Stimulated activated CD8-positive, alpha-beta memory T cell treated with anti-CD3 and anti-CD28 coated beads, Interleukin-4, amount 100 ng/mL, for 1 hour (primary cell): ENCODE measurements around the gene MCC.
"Not testable (repeated sequence)": the region's sequence is repeated elsewhere in the genome, so short reads cannot be mapped to it uniquely, and the experiment has no call there.

Source experiments
- DNase-seq, 2 donors: peaks; one replicate each; pipeline ENCODE4 v3.0.0-alpha.2; 2020; ENCODE audit warnings: low read depth in 2 of 2, low spot score in 1 of 2

The MCC gene

DNA sequence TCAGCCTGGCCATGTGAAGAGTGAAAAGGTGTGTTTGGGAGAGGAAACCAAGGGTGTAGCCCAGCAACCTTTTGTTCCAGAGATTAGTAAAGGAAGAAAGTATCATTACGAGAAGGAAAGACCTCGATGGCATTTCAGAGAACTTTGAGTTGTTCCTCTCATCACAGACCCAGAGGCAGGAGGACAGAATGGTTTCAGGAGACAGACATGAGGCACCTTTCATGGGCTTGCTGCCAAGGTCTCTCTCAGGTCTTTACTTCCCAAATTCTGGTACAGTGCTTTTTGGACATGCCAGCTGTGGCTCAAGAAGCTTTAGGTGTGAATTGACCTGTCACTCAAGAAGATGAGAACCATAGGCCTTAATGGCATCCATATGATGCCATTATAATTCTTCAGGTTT is 2.8 kb upstream of the MCC start:
- no peak for DNase-seq

DNA sequence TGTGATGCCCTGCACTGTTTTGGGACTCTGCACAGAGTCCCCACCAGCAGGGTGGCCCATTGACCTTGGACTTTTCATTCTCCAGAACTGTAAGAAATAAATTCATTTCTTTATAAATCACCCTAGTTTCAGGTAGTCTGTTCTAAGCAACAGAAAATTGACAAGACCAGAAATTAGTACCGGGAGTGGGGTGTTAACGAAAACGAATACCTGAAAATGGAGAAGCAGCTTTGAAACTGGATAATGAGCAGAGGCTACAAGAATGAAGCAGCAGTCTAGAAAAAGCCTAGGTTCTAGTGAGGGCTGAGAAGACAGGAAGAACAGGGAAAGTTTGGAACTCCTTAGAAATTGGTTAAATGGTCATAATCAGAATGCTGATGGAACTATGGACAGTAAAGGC is 2.1 kb upstream of the MCC start:
- DNase-seq = no peak

DNA sequence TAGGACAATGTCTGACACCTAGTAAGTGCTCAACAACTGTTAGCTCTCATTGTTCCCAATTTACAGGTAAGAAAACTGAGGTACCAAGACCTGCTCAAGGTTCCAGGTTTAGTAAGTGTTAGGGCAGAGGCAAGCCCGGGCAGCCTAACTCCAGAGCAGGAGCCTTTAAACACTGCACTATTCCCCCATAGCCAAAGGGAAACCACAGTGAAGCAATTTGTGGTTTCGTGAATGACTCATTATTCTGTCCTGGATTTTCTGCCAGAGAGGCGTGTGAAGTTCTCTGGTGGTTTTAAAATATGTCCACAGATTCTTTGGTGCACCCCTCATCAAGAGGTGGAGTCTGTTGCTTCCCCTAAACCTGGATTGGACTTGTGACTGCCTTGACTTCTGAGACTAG is 1.0 kb upstream of the MCC start:
- DNase-seq = no peak

DNA sequence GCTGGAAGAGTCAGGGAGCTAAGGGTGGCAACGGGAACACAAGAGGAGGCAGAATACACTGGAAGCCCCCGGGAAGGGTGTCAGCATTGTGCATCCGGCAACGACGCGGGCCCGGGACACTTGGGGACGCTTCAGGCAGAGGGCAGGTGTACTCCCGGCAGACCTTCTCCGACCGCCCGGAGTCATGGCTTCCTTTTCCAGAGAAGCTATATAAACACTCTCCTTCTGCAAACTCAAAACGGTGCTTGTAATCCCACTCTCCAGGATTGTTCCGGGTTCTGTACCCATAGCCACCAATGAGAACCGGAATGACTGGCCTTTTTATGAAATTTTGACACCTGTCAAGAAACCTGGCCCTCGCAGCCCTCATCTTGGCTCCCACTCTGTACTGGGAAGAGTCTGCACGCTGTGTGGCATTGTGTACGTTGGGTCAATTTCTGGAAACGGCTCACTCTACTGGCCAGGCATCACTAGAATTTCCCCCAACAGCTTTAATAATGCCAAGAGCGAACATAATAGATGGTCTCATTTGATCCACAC is 462 bp upstream of the MCC start:
- no peak for DNase-seq

DNA sequence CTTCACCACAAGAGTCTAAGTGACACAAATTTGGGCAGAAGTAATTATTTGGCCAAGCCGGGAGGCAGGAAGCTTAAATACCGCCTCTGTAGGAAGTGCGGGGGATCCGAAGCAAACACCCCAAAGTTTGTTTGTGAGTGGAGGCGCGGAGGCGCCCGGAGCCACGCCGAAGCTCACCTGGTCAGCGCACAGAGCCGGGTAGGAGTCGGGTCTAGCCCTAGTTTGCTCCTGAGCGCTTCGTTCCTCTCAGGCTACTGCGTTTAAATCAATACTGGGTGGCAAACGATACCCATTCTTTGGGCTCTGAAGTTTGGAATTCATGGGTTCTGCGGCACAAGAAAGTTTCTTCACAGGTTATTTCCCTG is 855 bp downstream of the MCC start:
- DNase-seq = no peak

DNA sequence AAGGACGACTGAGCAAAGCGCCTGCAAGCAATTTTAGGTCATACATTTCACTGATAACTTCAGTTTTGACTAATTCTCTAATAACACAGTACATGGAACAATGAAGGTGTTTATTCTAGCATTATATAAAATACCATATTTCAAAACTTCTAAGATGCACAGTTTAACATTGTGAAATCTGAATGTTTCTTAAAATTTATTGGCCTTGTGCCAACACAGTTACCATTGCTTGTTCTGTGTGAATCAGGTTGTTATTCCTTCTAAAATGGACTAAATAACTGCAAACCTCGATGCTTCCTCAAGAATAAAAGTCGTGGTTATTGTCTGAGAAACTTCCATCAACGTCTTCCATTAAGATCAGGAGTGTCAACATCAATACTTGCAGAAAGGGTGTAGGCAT is 8.0 kb downstream of the MCC start:
- DNase-seq = no peak

DNA sequence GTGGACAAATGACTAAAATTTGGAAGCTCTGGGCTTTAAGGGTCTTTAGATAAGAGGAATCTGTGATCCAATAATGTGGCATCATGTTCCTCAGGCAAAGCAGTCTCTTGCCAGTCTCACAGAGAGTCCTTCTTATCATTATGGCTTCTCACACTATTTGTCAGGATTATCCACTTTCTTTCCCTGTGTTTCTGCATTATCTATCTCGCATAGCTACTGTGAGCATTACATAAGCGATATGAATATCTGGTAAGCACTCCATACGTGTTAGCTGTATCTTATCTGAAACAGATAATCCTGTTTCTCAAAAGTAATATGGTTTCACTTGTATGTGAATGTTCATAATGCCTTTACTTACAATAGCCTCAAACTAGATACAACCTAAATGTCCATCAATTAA is 9.6 kb downstream of the MCC start:
- DNase-seq = no peak

- DNase-seq = no peak
These were observed 14.0 kb downstream of the MCC start for GRCh38 chr5:113474100-113474728.

GRCh38 chr5:113463032-113463431 is 25.2 kb downstream of the MCC start:
- no peak for DNase-seq

DNA sequence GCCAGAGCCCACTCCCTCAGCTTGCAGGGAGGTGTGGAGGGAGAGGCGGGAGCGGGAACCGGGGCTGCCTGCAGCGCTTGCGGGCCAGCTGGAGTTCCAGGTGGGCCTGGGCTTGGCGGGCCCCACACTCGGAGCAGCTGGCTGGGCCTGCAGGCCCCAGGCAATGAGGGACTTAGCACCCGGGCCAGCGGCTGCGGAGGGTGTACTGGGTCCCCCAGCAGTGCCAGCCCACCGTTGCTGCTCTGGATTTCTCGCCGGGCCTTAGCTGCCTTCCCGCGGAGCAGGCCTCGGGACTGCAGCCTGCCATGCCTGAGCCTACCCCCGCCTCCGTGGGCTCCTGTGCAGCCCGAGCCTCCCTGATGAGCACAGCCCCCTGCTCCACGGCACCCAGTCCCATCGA is 31.1 kb downstream of the MCC start:
- DNase-seq = not testable (repeated sequence)

GRCh38 chr5:113452941-113453340 is 35.3 kb downstream of the MCC start:
- no peak for DNase-seq

DNA sequence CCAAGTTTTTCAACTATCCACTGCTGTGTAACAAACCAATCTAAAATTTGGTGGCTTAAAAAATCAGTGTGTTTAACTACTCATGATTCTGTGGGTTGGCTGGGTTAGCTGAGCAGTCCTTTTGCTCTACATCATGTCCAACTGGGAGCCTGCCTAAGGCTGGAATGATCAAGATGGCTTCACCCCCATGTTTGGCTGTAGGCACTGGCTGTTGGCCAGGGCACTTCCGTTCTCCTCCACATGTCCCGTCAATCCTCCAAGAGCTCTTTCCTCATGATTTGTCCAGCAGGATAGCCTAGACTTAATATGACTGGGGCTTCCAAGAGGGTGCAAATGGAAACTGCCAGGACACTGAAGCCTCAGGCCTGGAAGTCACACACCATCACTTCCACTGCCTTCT is 36.5 kb downstream of the MCC start:
- DNase-seq = no peak

GRCh38 chr5:113450929-113451328 is 37.3 kb downstream of the MCC start:
- DNase-seq = no peak

DNA sequence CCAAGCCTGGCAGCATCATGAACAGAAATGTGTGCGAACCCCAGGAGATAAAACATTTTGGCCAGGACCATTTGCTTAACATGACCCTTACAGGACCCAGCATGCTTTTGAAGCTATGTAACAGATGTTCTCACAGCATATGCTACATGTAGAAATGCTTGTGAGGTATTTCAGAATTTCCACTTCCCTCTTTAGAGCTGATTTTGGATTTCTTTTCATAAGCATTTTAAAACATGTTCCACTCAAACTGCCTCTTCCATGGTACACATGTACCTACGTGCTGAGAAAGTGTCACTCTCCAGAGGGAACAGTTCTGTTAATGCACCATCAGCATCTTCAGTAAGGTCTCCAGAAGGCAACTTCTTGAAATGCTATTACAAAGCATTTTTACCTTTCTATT is 37.8 kb downstream of the MCC start:
- no peak for DNase-seq

DNA sequence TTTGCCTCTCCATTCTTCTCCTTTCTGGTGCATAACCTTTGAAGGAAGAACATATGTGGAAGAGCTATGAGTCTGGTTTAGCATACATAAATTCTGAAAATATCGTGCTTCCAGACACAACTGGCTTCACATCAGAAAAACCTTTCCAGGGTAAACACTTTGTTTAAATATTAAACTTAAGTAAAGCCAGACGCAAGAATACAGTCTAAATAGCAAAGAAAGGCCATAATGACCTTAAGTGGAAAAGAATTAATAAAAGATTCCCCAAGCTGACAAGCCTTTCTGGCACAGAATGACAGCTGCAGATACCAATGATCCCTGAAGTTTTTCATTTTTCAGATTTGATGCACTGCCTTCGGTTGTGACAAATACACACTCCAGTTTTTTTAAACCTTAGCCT is 40.0 kb downstream of the MCC start:
- DNase-seq = no peak

DNA sequence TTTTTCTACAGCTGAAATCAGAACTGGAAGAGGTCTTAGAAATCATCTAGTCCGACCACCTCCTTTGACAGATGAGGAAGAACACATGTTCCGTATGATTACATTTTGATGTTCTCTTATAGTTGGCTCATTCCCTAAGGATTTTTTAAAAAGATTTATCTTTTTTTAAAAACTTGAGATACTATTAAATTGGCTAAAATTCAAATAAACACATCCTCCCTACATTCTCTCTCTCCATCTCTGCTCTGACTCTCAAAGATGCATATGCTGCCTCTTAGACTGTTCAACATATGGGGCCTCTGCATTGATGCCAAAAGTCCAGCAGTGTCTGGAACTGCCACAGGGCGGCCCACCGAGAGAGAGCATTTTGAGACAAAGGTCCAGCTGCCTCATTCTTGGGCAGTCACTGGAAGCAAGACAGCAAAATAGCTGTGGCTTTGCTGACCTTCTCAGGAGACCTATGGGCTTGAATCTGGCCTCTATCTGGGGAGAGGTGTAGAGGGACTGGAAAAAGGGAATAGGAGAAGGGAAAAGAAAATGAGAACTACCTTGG is 40.7 kb downstream of the MCC start:
- DNase-seq = no peak

GRCh38 chr5:113446358-113446927 is 41.8 kb downstream of the MCC start:
- DNase-seq = no peak

DNA sequence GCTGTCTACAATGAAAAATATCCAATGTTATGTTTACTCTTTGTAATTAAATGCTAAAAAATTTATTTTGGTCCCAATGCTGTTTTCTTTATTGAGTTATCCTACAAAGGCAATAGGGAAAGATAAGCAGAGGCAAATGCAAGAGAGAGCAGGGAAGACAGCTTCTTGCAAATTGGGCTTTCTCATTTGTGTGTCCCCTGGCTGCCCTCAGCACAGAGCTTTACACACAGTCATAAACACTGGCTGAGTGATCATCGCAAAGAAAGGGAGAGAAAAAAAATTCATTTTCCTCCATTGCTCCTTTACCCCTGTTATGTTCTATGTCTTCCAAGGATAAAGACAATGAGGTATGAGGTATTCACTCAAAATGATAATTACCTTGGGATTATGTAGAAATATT is 51.1 kb downstream of the MCC start:
- DNase-seq = no peak

DNA sequence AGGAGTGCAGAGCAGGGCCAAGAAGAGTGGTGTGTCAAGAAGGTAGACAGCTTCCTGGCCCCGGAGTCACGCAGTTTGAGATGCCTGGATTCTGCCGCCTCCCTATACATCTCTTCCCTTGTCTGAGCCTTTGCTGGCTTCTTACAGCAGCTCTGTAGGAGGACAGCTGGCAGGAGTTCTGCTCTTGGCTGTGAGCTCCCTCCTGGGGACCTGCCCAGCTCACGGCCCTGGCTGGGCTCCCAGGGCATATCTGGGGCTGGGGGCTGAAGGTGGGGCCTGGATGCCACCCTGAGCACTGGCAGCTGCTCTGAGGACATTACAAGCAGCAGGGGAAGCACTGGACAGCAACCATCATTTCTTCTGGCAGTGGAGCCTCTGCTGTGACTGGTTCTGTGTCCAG is 52.7 kb downstream of the MCC start:
- DNase-seq = no peak

DNA sequence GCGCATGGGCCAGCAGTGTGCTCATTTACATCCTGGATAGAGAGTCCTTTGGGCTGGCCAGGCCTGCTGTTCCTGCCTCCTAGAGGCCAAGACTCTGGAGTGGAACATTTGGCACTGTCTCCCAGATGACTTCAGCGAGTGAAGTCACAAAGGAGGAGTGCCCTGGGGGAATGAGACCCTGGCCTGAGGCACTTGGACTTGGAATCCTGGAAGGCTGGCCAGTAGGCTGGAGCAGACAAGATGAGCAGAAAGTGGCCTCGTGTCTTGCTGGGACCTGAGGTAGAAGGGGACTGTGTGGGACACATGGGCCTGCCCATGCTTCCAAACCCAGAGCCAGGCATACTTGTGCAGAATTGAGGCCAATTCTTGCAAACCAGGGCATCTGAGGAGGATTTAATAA is 53.4 kb downstream of the MCC start, which contains the start of gene TSSK1B:
TSSK1B (minus strand) TSS at position 101 of the 400 bp plus-strand sequence. CDS start 150 bp downstream, outside the sequence.
- no peak for DNase-seq

DNA sequence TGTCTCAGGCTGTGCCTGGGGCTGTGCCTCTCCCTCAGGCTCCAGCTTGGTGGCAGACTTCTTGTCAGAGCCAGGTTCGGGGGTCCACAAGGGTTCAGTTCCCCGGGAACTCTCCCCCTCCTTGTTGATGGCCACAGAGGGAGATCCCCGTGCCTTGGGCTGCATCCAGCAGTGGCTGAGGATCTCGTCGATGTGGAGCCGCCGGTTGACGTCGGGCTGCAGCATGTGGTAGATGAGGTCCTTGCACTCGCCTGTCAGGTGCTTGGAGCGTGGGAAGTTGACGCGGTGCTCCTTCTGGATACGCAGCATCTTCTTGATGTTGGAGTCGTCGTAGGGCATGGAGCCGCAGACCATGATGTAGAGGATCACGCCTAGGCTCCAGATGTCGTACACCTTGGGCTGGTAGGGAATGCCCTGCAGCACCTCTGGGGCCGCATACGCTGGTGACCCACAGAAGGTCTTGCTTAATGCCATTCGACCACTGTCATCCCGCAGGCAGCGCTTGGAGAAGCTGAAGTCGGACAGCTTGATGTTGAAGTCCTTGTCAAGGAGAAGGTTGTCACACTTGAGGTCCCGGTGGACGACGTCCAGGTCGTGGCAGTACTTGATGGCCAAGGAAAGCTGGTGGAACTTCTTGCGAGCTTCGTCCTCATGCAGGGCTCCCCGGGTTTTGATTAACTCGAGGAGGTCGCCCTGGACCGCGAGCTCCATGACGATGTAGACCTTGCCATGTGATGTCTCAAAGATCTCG is 54.2 kb downstream of the MCC start:
- no peak for DNase-seq

DNA sequence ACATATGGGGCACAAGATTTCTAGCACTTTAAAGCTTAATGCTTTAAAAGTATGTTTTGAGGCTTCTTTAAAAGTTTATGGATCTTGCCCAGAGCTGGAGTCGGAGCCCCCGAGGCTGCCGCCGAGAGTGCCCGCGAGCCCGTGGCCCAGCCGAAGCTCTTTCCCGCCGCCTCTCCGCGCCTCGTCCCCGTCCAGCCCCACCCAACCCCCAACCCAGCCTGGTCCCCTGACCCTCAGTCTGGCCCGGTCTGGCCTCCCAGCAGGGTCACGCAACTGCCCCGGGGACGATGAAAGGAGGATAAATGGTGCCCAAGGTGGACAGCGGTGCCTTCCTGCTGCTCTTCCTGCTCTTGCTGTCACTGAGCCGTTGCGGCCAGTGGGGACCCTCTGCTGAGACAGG is 55.2 kb downstream of the MCC start:
- no peak for DNase-seq
